ACC112 (cell line): ENCODE data around the gene TOMM6.
A peak's percentile ranks its signal among the peaks of the same experiment; 100 is the strongest.

Experiments
- H2AFZ ChIP-seq: fragments of 200-600 bp; sonication (generic); one replicate; pipeline ENCODE4 v1.6.0; 2017; ENCODE audit warnings: antibody characterized with exemption, low read length; ENCODE audit not compliant: unreplicated experiment
- H3K27ac ChIP-seq: fragments of 200-600 bp; sonication (generic); 2 replicates; pipeline ENCODE4 v1.5.1; 2014; ENCODE audit warnings: low read depth, mild to moderate bottlenecking, antibody characterized with exemption, low read length, moderate library complexity
- H3K27me3 ChIP-seq: fragments of 200-600 bp; sonication (generic); 2 replicates; pipeline ENCODE4 v1.6.1; 2014; ENCODE audit warnings: mild to moderate bottlenecking, antibody characterized with exemption, low read length, moderate library complexity, mixed read lengths; ENCODE audit not compliant: insufficient read depth
- H3K36me3 ChIP-seq: fragments of 200-600 bp; sonication (generic); 2 replicates; pipeline ENCODE4 v1.6.1; 2016; ENCODE audit warnings: mild to moderate bottlenecking, antibody characterized with exemption, low read length, moderate library complexity, mixed read lengths; ENCODE audit not compliant: insufficient read depth
- H3K4me1 ChIP-seq: fragments of 200-600 bp; sonication (generic); one replicate; pipeline ENCODE4 v1.6.1; 2016; ENCODE audit warnings: low read length, mixed read lengths; ENCODE audit not compliant: insufficient read depth, unreplicated experiment, control insufficient read depth
- H3K4me3 ChIP-seq: fragments of 200-600 bp; sonication (generic); 2 replicates; pipeline ENCODE4 v1.5.1; 2014; ENCODE audit warnings: mild to moderate bottlenecking, low read depth, low read length
- H3K79me2 ChIP-seq: fragments of 200-600 bp; sonication (generic); one replicate; pipeline ENCODE4 v1.6.0; 2016; ENCODE audit warnings: low read length; ENCODE audit not compliant: control insufficient read depth, unreplicated experiment, insufficient read depth

Gene TOMM6

DNA sequence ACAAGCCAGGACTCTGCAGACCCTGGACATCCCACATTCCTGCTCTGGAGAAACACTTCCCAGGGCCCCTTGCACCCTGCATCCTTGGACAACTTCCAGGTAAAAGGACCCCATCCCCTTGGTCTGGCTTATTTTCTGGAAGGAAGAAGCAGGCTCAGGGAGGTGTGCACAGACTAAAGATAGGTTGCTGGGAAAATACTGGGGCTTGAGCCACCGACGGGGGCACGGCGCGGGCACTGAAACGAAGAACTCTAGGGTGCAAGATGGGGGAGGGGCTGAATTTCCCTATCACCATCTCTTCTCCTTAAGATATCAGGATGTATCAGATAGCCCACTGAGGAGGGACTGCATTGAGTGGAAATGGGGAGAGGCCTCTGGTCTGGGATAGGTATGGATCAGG, 8.6 kb upstream of the TOMM6 start:
- Histone ChIP-seq H2AFZ (peak overlapping the region; percentile 86), H3K79me2 (peaks cover 7% of the 10 kb centered on the region), H3K4me3 (peak overlapping the region; percentile 75), H3K36me3 (0 out of 2 replicates have a peak, but pooled peaks cover 3% of the 10 kb centered on the region), H3K27ac (no peak overlapping the region), H3K4me1 (peaks cover 14% of the 10 kb centered on the region), H3K27me3 (no peaks in the 10 kb centered on the region)

- Histone ChIP-seq H3K4me1 (peaks cover 14% of the 10 kb centered on the region), H3K4me3 (peak overlapping the region; percentile 75), H2AFZ (peak overlapping the region; percentile 86), H3K36me3 (0 out of 2 replicates have a peak, but pooled peaks cover 3% of the 10 kb centered on the region), H3K79me2 (peaks cover 7% of the 10 kb centered on the region), H3K27me3 (no peaks in the 10 kb centered on the region), H3K27ac (no peak overlapping the region)
These were observed 8.2 kb upstream of the TOMM6 start for GRCh38 chr6:41779336-41779735.

DNA sequence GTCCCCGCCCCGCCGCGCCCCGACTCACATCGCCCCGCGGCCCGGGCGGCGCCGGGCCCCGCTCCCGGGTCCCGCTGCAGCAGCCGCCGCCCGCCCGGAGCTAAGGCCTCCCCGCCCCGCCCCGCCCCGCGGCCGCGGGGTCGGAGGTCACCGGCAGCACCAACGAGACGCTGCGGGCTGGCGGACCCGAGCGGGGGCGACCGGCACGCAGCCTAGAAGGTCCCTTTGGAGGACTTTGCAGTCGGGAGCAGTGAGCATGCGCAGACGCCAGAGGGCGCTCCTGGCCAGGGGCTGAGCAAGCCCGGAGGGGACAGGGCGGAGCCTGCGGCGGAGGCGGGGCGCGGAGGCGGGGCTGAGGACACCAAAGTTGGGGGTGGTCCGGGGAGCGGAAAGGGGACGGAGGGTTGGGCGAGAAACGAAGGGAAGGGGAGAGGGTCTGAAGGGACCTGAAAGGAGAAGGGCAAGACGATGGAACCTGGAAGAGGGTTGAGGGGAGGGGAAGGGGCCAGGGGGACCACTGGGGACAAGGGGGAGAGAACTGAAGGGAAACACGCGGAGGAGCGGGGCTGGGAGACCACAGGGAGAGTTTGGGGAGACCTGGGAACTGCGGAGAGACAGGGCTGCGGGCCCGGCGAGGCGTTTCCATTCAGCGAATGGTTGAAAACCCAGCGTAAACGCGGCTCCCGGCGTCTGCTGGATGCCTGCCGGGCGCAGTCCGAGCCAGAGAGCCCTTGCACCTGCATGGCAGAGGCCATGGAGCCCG, 7.5 kb upstream of the TOMM6 start, which contains the start of gene FRS3:
FRS3 (minus strand) TSS at position 113 of the 763 bp plus-strand sequence. CDS start 2,913 bp downstream, outside the sequence.
- Histone ChIP-seq H3K4me1 (peaks cover 14% of the 10 kb centered on the region), H3K27ac (no peak within 1 kb of the TSS), H3K36me3 (0 out of 2 replicates have a peak, but pooled peaks cover 3% of the 10 kb centered on the region), H3K27me3 (no peaks in the 10 kb centered on the region), H3K79me2 (peaks cover 7% of the 10 kb centered on the region), H2AFZ (peak within 1 kb of the TSS; percentile 86), H3K4me3 (peak within 1 kb of the TSS; percentile 75)

DNA sequence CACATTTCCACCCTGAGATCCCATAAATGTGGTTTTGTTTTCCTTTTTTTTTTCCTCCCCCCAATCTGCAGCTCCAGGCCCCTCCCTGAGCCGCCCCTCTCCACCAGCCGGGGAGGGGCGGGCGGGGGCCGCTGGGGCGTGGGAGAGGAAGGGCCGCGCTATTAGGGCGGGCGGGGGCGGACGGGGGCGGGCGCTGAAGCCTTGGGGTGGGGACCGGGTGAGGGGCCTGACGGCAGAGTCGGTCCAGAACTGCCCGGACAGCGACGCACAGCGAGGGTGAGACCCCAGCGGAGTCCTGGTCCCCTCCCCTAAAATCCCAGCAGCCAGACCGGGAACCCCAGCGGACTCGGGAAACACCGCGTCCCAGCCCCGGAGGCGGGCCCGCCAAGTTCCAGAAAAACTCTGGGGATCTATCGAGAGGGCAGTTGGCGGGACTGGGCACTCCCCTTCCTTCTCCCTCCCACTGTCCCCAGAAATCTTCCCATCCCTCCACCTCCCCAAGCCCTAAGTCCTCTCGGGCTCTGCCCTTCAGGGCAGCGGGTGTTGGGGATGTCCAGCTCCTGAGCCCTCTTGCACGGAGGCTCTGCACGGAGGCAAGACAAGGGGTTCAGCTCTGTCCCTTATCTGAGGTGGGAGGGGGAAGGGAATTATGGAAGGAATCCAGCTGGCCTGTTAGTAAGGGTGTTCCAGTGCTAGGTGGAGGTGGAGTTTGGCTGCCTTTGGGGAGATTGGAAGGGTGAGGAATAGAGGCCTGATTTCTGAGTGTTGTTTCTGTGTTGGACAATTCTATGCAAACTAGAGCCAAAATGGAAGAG, 6.7 kb upstream of the TOMM6 start, which contains the start of gene PRICKLE4:
PRICKLE4 (plus strand) TSS at position 232 of the 815 bp plus-strand sequence. CDS start 2,692 bp downstream, outside the sequence.
- Histone ChIP-seq H3K79me2 (peaks cover 7% of the 10 kb centered on the region), H3K4me1 (peaks cover 17% of the 10 kb centered on the region), H3K27ac (no peak within 1 kb of the TSS), H3K27me3 (no peaks in the 10 kb centered on the region), H3K36me3 (0 out of 2 replicates have a peak, but pooled peaks cover 3% of the 10 kb centered on the region), H3K4me3 (peak within 1 kb of the TSS; percentile 75), H2AFZ (peak within 1 kb of the TSS; percentile 57)

DNA sequence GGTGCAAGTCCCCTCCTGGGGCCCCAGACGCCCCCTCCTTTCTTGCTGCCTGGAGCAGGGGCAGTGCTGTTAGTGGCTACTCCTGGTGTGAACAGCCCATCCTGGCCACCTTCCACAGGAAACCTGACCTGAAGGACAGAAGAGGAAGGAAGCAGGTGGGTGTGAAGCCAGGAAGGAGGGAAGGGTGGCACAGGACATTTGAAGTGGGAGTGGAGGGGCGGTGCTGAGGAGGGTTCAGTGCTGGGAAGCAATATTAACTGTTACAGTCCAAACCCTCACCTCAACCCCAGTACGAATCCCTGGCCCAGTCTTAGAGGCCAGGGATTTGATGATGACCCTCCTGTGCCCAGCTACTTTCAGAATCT, 6.1 kb upstream of the TOMM6 start:
- Histone ChIP-seq H3K27ac (no peak overlapping the region), H3K4me1 (peaks cover 20% of the 10 kb centered on the region), H3K36me3 (0 out of 2 replicates have a peak, but pooled peaks cover 3% of the 10 kb centered on the region), H2AFZ (no peak overlapping the region), H3K27me3 (no peaks in the 10 kb centered on the region), H3K4me3 (peak overlapping the region; percentile 75), H3K79me2 (peaks cover 7% of the 10 kb centered on the region)

DNA sequence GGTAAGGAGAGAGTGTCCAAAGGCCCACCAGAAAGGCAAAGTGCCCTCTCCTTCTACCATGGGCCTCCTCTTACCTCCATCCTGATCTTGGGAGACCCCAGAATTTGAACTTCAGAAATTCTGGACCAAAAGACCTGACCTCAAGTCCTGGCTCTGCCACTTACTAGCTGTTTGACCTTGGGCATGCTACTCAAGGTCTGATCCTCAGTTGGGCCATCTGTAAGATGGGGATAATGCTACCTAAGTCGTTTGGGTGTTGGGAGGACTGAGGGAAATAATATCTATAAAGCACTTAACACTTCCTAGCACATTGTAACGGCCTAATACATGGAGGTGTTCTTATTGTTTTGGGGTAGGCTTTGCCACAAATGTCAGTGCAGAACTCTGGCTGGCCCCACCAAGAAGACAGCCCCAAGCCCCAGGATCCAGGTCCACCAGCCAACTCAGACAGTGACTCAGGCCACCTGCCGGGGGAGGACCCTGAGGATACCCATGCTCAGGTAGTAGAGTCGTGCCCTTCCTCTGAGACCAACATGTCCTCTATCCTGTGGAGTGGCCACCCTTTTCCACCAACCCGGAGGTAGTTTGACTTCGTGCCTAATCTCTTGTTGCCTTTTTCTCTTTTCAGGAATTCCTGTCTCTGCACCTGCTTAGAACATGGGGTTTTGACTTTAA, 4.3 kb upstream of the TOMM6 start:
- Histone ChIP-seq H2AFZ (no peak overlapping the region), H3K27ac (no peak overlapping the region), H3K36me3 (no peaks in the 10 kb centered on the region), H3K27me3 (no peaks in the 10 kb centered on the region), H3K4me1 (peaks cover 20% of the 10 kb centered on the region), H3K4me3 (no peak overlapping the region), H3K79me2 (peaks cover 12% of the 10 kb centered on the region)

DNA sequence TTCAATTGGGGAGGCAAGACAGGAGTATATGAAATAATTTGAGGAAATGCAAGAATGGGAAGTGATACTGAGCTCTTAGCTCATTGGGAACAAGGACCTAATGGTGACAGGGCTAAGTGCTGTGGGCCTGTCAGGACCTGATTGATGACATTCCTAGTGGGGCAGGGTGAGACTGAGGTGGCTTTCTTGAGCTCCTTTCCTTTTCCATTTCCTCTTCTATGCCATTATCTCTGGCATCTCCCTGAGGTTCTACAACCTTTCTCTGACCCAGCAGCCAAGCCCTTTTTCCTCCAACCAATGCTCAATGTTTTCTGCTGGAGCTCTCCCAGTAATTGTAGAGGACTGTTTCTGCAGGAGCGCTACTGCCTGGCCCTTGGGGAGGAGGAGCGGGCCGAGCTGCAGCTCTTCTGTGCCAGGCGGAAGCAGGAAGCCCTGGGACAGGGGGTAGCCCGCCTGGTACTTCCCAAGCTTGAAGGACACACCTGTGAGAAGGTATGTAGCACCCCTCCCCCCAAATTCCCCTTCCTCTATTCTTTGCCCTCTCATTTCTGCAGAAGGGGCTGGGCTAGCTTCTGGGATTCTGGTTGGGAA, 2.8 kb upstream of the TOMM6 start:
- Histone ChIP-seq H2AFZ (no peak overlapping the region), H3K4me3 (no peak overlapping the region), H3K79me2 (peaks cover 18% of the 10 kb centered on the region), H3K4me1 (peaks cover 22% of the 10 kb centered on the region), H3K27ac (no peak overlapping the region), H3K27me3 (no peaks in the 10 kb centered on the region), H3K36me3 (peaks cover 9% of the 10 kb centered on the region)

DNA sequence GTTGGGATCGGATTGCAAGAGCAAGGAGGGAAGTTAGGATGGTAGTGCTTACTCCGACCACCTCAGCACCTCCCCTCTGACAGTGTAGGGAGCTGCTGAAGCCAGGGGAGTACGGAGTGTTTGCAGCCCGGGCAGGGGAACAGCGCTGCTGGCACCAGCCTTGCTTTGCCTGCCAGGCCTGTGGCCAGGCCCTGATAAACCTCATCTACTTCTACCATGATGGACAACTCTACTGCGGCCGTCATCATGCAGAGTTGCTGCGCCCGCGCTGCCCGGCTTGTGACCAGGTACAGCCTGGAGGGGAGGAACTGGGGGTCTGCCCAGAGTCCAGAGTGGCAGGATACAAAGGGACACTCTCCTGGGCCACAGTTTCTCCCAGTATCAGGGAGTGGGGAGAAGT, 2.2 kb upstream of the TOMM6 start:
- Histone ChIP-seq H2AFZ (no peak overlapping the region), H3K4me1 (peaks cover 23% of the 10 kb centered on the region), H3K79me2 (peaks cover 22% of the 10 kb centered on the region), H3K27ac (no peak overlapping the region), H3K4me3 (no peak overlapping the region), H3K36me3 (peaks cover 14% of the 10 kb centered on the region), H3K27me3 (no peaks in the 10 kb centered on the region)

- H3K27me3 ChIP-seq = no peaks in the 10 kb centered on the region
- H3K36me3 ChIP-seq = peaks cover 20% of the 10 kb centered on the region
- H2AFZ ChIP-seq = peak overlapping the region; percentile 19
- H3K27ac ChIP-seq = no peak overlapping the region
- H3K79me2 ChIP-seq = peaks cover 22% of the 10 kb centered on the region
- peaks cover 23% of the 10 kb centered on the region for H3K4me1 ChIP-seq
- H3K4me3 ChIP-seq = peak overlapping the region; percentile 94
These were observed 1.6 kb upstream of the TOMM6 start for GRCh38 chr6:41785689-41786450.
